ENCODE measurements around the gene SMIM43. TPM values are rescaled to one million over a fixed set of nuclear protein-coding genes. Genes with fewer than 3 reads are reported as not detected.

SMIM43 gene
- total and polyA plus RNA-seq, 2 experiments from 2014 or later, result not detected

GRCh38 chr4:121800961-121801714 is 36.2 kb upstream of the SMIM43 start, which contains the start of gene EXOSC9:
Gene EXOSC9, plus strand, starts transcription at chr4:121801323. Its CDS starts 102 bp downstream, at chr4:121801425.
- Histone ChIP-seq H3K36me3 (peaks cover 28% of the 10 kb centered on the region), H3K4me1 (ENCODE audit: low read depth) (peaks cover 6% of the 10 kb centered on the region), H3K9me3 (ENCODE audit: low read depth) (no peaks in the 10 kb centered on the region), H3K4me3 (peak within 1 kb of the TSS; percentile 76), H3K27ac (peak within 1 kb of the TSS; percentile 92), H3K27me3 (no peaks in the 10 kb centered on the region)
- DNase-seq (ENCODE audit: low read depth in 1 of 2, low spot score in 1 of 2), result peak; percentile 94 to 97
- no peak for TF ChIP-seq CTCF (IDR thresholded peaks at IDR 0.05; ENCODE audit: low read depth, low read length)

- TF ChIP-seq CTCF (IDR thresholded peaks at IDR 0.05; ENCODE audit: low read depth, low read length), result no peak
- H3K4me1 ChIP-seq (ENCODE audit: low read depth), result peaks cover 6% of the 10 kb centered on the region
- no peaks in the 10 kb centered on the region for H3K9me3 ChIP-seq (ENCODE audit: low read depth)
- H3K4me3 ChIP-seq, result peak overlapping the region; percentile 76
- peak overlapping the region; percentile 92 for H3K27ac ChIP-seq
- H3K36me3 ChIP-seq, result peaks cover 28% of the 10 kb centered on the region
- no peak for DNase-seq (ENCODE audit: low read depth in 1 of 2, low spot score in 1 of 2)
- no peaks in the 10 kb centered on the region for H3K27me3 ChIP-seq
Measured at GRCh38 chr4:121800638-121800960, 35.6 kb upstream of the SMIM43 start.

- TF ChIP-seq CTCF (IDR thresholded peaks at IDR 0.05; ENCODE audit: low read depth, low read length), result no peak
- Histone ChIP-seq H3K9me3 (ENCODE audit: low read depth) (no peaks in the 10 kb centered on the region), H3K27ac (no peak overlapping the region), H3K4me1 (ENCODE audit: low read depth) (peaks cover 6% of the 10 kb centered on the region), H3K36me3 (peaks cover 23% of the 10 kb centered on the region), H3K4me3 (no peak overlapping the region), H3K27me3 (no peaks in the 10 kb centered on the region)
- no peak for DNase-seq (ENCODE audit: low read depth in 1 of 2, low spot score in 1 of 2)
Measured at GRCh38 chr4:121799867-121800501, 35.0 kb upstream of the SMIM43 start.

- no peak overlapping the region for H3K27ac ChIP-seq
- no peak for TF ChIP-seq CTCF (IDR thresholded peaks at IDR 0.05; ENCODE audit: low read depth, low read length)
- peaks cover 17% of the 10 kb centered on the region for H3K36me3 ChIP-seq
- no peak for DNase-seq (ENCODE audit: low read depth in 1 of 2, low spot score in 1 of 2)
- H3K9me3 ChIP-seq (ENCODE audit: low read depth), result no peaks in the 10 kb centered on the region
- H3K4me1 ChIP-seq (ENCODE audit: low read depth), result peaks cover 6% of the 10 kb centered on the region
- no peak overlapping the region for H3K4me3 ChIP-seq
- H3K27me3 ChIP-seq, result no peaks in the 10 kb centered on the region
Measured at GRCh38 chr4:121799208-121799823, 34.4 kb upstream of the SMIM43 start.

GRCh38 chr4:121796283-121796682 is 31.3 kb upstream of the SMIM43 start:
- H3K27me3 ChIP-seq, result no peaks in the 10 kb centered on the region
- H3K4me1 ChIP-seq (ENCODE audit: low read depth), result no peaks in the 10 kb centered on the region
- no peaks in the 10 kb centered on the region for H3K9me3 ChIP-seq (ENCODE audit: low read depth)
- TF ChIP-seq CTCF (IDR thresholded peaks at IDR 0.05; ENCODE audit: low read depth, low read length), result no peak
- no peak overlapping the region for H3K27ac ChIP-seq
- no peaks in the 10 kb centered on the region for H3K36me3 ChIP-seq
- DNase-seq (ENCODE audit: low read depth in 1 of 2, low spot score in 1 of 2), result no peak
- no peak overlapping the region for H3K4me3 ChIP-seq

Data from cardiac muscle cell (in vitro differentiated cells and primary cell).